HL-60 (cell line): ENCODE results near the gene LYRM9.

ENCODE experiments used
- CTCF ChIP-seq: IDR thresholded peaks from one replicate; pipeline ENCODE4 v1.5.1; 2011; ENCODE audit warnings: low read length, control low read depth, inconsistent platforms; ENCODE audit not compliant: insufficient read depth
- GABPA ChIP-seq: IDR thresholded peaks from 2 replicates; pipeline ENCODE4 v1.6.1; 2012; ENCODE audit warnings: low read depth
- POLR2AphosphoS5 ChIP-seq: IDR thresholded peaks from 2 replicates; pipeline ENCODE4 v1.6.1; 2012; ENCODE audit warnings: low read depth
- SPI1 ChIP-seq: IDR thresholded peaks from 2 replicates; pipeline ENCODE4 v1.6.1; 2012; ENCODE audit warnings: low read depth, mild to moderate bottlenecking, borderline replicate concordance

- TF ChIP-seq CTCF (no peak), POLR2AphosphoS5 (no peak), GABPA (no peak), SPI1 (no peak)
Measured at GRCh38 chr17:27849474-27850185, 43.5 kb downstream of the LYRM9 start.
